Activated CD8-positive, alpha-beta memory T cell treated with anti-CD3 and anti-CD28 coated beads for 24 hours (primary cell): Measurements from ENCODE around the gene TACO1.

Source experiments
- DNase-seq: peaks from one replicate; pipeline ENCODE4 v3.0.0-alpha.2; 2020

Gene TACO1

DNA sequence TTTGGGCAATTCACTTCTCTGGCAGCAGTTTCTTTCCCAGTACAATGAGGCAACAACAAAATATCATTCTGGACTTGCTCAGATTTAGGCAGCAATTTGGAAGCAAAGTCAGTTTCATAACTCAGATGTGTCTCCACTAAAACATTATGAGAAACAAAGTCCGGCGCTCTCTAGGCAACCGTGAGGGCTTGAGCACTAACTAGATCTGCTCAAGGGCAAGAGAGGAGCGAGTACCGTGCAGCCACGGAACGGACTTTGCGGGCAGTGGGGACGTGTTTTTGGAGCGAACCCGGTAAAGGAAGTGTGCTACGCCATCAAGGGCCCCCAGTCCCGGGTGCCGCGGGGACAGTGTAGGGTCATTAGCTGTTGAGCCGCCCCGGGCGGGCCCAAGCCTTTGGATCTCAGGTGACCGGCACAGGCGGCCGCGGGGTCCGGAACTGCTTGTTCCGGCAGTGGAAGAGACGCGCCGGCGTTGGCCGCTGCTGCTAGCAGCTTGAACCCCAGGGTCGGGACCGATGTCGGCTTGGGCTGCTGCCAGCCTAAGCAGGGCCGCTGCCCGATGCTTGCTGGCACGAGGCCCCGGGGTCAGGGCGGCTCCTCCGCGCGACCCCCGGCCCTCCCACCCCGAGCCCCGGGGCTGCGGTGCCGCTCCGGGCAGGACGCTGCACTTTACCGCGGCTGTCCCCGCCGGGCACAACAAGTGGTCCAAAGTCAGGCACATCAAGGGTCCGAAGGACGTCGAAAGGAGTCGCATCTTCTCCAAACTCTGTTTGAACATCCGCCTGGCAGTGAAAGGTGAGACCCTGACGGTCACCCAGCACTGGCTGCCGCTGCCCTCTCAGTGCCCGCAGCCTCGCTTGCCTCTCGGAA, at the start of gene TACO1:
TSS of gene TACO1 (plus strand) at position 327 of the 870 bp plus-strand sequence. CDS start at position 516, 189 bp downstream.
- DNase-seq, result peak; percentile 92

DNA sequence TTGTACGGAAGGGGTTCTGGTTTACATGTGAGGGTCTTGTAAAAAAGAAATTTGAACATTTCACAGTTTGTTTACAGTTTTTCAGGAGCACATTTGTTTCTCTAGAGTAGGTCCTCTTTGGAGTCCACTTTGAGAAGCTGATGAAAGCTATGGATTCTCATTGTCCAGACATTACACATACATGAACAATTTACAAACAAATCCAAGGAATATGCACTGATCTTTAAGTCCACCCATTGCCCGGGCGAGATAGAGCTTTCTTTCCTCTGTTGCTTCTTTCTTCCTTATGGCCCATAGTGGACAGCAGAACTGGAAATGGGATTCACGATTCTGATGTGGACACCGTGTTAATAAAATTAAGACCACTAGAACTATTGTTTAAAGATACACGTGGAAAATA, 48.5 kb upstream of the TACO1 start:
- DNase-seq, result no peak

DNA sequence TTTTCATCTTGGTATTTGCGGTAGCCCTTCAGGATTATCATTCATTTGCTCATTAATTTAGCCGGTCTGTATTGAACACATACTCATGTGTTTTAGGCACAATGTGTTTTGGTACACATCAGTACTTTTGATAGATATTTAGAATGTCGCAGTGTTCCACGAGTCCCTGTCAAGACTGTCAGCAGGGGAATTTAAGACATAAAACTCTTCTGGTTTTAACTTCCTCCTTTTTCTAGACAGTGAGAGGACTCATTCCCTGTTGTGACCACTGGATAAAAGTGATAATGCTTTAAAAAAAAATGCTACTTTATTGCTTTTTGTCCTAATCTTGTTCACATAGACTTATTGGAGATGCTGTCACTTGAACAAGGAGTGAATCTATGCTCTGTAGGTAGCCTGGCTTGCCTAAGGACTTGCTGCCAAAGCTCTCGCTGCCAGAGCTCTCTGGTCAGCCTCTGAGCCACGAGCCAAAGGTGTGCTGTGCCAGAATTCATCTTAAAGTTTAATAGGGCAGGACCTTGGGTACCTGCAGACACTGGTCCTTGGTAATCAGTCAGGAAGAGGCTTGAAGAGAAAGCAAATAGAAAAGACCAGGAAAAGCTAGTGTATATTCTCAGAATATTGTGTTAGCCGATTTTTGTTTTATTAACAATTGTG, 45.1 kb upstream of the TACO1 start:
- no peak for DNase-seq

DNA sequence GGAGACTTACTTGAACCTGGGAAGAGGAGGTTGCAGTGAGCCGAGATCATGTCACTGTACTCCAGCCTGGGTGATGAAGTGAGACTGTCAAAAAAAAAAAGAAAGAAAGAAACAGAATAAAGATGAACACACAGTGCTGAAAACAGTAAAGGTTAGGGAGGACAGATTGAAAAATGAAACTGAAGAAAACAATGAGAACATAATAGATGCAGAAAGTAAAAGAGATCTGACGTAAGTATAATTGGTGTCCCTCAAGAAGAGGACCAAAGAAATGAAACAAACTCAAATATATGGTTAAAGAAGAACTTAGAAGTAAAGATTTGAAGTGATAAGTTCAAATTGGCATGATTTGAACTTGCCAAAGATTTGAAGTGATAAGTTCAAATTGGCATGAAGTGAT, 43.3 kb upstream of the TACO1 start:
- no peak for DNase-seq

DNA sequence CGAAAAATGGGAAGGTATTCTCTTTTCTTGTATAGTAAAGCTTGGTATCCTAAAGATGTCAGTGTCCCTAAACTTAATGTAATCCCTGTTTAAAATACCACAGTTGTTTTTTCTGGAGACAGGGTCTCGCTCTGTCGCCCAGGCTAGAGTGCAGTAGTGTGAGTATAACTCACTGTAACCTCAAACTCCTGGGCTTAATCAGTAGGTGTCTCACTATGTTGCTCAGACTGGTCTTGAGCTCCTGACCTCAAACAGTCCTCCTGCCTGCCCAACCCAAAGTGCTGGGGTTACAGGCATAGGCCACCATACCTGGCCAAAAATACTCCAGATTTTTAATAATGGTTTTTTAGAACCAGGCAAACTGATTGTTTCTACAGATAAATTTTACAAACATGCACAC, 42.3 kb upstream of the TACO1 start:
- no peak for DNase-seq

DNA sequence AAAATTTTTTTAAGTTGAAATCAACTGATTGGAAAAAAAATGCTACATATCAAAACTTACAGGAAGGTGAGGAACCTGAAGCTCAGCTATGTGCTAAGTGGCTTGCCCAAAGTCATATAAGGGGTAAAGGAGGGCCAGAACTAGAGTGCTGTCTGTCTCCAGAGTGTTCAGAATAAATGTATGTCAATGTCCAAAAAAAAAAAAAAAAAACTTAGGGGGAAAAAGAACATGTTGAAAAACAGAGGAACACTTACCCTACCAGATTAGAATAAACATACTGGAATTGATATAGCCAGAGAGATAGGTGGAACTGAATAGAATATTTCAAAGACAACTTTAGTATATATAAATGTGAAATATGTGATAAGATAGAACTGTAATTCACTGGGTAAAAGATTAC, 38.9 kb upstream of the TACO1 start:
- no peak for DNase-seq

DNA sequence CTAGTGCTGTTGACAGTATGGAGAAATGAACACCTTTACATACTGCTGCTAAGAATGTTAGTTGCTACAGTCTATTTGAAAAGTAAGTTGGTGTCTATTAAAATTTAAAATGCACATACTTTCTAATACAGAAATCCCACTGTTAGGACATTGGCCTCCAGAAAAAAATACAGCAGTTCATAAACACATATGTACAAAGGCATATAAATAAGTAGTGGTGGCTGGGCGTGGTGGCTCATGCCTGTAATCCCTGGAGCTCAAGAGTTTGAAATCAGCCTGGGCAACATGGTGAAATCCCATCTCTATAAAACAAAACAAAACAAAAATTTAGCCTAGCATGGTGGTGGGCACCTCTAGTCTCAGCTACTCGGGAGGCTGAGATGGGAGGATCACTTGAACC, 37.4 kb upstream of the TACO1 start:
- DNase-seq, result no peak

DNA sequence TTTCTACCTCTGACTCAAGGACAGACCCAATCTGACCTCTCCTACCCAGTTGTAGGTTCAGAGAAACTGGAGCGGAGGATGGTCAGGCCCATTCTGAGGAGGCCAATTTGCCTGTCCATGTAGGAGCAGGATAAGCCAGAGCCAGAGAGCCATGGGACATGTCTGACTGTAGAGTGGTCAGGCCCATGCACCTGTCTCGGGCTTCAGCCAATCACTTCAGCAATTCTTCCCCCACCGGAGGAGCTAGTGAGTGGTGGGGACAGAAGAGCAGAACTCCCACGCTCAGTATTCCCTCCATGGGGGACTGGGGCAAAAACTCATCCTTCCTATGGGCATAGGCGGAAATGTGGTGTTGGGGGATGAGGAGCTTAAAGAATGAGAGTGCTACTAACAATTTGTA, 36.1 kb upstream of the TACO1 start:
- no peak for DNase-seq

DNA sequence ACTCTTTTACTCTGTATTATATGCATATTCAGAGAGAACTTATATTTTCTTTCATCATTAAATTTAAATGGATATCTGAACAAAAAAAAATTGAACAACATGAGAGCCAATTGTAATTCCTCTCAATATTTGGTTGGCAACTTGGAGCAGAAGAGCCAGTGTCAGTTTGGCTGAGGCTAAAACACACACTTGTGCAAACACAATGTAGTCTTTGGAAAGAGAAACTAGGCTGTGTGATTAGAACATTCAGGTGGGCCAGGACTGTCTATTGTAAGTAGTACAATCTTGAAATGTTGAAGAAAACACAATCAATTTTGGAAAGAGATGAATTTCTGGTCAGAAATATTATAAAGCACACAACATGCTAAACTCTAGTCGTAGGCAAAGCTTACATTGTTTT, 33.5 kb upstream of the TACO1 start:
- no peak for DNase-seq

DNA sequence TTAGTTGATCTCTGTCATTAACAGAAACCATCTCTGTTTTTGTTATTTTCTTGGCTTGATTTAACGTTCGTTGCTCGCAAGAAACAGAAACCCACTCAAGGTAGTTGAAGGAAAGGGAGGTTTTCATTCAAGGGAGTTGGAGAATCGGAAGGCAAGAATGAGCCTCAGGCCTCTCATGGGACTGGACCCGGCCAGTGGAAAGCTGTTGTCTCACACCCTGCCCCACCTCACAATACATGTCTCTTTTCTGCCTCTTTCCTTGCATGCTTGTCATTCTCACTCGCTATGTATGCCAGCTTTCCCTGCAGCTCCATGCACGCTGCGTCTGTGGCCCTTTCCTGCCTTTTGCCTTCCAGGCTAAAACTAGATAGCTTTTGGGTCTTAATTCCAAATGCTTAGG, 32.1 kb upstream of the TACO1 start:
- DNase-seq, result no peak

DNA sequence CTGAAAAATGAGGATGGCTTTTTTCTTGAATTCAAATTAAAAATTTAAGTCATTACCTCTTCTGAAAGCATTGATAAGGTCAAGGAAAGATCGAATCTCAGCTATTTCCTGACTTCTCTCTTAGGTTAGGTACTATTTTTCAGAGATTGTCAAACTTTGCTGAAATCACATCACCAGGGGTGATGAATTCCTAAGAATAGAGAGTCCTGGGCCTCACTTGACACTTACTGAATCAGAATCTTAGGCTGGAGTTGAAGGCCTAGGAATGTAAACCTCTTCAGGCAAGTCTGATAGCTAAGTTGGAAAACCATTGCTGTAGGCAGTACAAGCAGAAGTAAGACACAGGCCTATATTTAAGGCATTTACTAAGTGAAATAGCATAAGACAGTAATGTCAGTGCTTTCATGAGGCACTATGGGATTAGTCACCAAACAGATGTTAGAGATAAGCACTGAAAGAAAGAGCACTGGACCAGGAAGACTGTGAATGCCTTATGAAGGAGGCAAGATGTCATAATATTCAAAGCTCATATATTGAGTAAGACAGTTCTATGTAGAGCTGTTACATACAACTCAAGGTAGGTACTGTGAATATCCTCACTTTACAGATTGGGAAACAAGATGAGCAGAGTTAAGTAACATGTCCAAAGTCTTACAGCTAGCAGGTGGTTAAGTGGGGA, 28.9 kb upstream of the TACO1 start:
- DNase-seq, result no peak

DNA sequence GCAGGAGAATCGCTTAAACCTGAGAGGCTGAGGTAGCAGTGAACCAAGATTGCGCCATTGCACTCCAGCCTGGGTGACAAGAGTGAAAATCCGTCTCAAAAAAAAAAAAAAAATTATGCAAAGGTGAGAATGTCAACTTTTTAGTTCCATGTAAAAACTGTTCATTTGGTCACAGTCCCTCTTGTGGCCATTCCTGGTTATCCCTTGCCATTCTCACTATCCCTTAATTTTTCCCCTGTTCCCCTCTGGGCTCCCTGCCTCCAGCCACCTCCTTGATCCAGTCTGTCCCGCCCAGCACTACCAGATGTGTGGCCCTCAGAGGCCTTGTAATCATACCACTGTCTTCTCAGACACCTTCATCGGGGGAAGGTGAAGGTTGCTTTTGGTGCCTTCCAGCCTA, 27.1 kb upstream of the TACO1 start:
- no peak for DNase-seq

DNA sequence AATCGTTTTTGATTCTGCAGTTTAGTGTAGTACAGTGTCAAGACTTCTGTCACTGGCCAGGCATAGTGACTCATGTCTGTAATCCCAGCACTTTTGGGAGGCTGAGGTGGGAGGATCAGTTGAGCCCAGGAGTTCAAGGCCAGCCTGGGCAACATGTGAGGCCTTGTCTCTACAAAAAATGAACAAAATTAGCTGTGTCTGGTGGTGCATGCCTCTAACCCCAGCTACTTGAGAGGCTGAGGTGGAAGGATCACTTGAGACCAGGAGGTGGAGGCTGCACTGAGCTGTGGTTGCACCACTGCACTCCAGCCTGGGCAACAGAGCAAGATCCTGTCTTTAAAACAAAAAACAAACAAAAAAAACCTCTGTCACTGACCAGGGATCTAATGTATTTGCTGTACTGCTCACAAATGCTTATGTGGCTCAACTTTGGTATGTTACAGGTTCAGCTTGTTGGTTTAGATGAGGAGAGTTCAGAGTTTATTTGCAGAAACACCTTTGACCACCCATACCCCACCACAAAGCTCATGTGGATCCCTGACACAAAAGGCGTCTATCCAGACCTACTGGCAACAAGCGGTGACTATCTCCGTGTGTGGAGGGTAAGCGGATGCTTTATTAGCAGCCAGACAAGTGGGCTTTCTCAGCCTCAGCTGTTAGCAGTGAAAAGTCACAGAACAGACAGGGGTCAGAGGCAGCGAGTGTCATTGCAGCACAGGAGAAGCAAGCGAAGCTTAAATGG, 22.5 kb upstream of the TACO1 start:
- DNase-seq, result no peak

DNA sequence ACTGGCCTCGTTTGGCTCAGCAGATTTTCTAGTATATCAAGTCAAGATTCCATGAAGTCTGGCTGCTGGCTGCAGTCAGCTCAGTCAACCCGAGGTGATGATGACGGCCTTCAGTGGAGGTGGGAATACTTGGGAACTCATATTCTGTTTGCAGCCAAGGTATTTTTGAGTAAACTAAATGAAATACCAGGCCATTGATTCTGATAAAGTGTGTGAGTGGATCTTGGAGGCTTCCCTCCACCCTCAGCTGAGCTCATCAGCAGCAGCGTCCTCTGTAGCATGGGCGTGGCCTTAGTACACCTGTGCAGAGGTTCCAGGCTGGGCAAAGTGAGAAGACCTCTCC, 22.0 kb upstream of the TACO1 start:
- DNase-seq, result no peak

DNA sequence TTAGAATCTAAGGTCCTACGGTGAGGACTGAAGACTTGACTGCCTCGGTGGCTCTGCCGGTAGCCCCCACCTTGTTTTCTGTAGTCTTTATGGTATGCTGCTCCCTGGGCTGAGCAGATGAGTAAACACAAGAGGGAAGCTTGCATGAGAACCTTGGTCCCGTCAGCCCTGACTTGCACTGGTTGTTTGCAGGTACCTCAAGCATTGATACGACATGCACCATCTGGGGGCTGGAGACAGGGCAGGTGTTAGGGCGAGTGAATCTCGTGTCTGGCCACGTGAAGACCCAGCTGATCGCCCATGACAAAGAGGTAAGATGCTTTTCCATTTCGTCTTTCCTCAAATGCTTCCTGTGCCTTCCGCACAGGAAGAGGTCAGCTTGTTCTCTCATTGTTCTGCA, 21.1 kb upstream of the TACO1 start:
- no peak for DNase-seq

DNA sequence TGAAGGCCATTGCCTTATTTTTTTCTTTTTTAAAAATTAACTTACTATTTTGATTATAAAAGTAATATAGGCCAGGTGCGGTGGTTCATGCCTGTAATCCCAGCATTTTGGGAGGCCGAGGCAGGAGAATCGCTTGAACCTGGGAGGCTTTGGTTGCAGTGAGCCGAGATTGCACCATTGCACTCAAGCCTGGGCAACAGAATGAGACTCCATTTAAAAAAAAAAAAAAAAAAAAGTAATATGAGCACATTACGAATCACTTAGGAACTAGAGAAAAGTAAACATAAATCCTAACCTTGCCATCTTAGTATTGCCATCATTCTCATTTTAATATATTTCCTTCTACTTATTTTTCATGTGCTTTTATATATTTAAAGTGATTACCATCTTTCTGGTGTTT, 12.9 kb upstream of the TACO1 start:
- no peak for DNase-seq

DNA sequence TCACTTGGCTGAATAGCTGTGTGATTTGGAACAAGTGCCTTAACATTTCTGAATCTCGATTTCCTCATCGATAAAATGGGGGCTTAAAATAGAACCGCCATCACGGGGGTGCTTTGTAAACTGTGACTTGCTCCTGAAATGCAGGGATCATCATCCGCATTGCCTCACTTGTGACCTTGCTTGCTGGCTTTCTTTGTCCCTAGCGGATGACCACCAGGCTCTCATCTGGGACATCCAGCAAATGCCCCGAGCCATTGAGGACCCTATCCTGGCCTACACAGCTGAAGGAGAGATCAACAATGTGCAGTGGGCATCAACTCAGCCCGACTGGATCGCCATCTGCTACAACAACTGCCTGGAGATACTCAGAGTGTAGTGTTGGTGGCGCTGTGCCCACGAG, 11.9 kb upstream of the TACO1 start:
- no peak for DNase-seq

DNA sequence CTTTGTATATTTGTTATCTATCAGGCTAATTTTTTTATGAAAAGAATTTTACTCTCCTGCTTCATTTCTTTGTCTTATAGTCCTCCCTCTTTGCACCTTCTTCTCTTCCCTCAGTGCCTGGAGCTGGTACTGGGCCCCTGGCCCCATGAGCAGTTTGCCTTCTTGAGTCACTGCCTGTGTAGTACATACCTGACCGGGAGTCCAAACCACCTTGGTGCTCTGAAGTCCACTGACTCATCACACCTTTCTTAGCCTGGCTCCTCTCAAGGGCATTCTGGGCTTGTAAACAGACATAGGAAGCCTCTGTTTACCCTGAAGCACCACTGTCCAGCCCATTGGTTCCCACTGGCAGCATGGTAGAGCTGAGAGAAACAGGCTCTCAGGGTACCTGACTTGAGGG, 11.0 kb upstream of the TACO1 start:
- no peak for DNase-seq

DNA sequence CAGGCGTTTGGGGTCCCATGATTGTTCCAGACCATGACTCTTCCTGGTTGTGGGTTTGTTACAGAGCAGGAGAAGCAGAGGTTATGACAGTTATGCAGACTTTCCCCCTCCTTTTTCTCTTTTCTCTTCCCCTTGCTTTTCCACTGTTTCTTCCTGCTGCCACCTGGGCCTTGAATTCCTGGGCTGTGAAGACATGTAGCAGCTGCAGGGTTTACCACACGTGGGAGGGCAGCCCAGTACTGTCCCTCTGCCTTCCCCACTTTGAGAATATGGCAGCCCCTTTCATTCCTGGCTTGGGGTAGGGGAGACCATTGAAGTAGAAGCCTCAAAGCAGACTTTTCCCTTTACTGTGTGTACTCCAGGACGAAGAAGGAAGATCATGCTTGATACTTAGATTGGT, 7.9 kb upstream of the TACO1 start:
- DNase-seq, result no peak

DNA sequence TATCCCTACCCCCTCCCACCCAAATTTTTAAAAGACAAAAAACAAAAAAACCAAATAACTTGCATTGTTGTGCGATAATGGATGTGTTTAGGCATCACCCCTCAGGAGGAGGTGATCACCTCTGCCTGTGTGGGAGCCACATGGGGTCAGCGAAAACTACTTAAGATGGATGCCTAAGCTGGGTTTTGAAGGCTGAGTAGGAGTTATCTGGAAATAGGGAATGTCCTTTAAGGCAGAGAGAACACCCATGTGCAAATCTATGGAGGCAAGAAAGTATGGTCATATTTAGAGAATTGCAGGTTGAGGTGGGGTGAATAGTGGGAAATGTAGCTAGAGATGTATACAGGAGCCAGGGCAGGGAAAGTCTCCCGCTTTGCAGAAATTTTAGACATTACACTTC, 5.6 kb upstream of the TACO1 start:
- DNase-seq, result no peak

DNA sequence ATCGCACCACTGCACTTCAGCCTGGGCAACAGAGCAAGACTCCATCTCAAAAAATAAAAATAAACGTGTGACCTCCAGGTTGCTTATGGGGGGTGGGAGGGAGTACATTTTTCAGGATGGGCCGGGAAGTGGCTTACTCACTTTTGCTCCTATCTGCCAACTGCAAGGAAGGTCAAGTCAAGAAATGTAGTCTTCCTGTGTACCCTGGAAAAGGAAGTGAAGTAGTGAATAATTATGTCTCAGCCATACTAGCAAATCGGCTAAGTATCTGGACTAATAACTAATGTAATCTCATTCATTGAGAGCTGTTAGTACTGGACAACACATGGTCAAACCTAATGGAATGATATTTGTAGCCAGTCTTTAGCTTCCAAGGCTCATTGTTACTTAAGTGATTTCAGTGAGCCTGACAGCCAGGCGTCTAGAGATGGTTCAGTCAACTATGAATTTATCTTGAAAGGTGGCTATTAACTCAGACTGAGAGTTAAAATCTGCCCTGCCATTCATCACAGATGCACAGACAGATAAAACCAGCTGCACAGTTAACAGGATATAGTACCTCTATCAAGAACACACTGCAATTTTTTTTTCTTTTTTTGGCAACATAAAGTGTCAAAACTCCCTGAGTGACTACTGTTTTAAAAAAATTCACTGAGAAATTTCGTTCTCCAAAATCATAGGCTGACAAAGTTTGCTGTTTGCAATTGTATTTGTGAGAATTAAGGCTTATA, 3.7 kb upstream of the TACO1 start:
- no peak for DNase-seq

DNA sequence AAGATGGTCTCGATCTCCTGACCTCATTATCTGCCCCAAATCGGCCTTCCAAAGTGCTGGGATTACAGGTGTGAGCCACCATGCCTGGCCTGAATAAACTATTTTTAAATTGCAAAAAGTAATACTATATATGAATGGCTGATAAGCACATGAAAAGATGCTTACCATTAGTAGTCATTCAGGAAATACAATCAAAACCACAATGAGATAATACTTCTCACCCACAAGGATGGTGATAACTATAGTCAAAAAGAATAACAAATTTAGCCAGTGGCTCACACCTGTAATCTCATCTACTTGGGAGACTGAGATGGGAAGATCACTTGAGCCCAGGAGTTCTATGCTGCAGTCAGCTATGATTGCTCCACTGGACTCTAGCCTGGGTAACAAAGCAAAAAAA, 2.4 kb upstream of the TACO1 start:
- DNase-seq, result no peak
